Lower lobe of right lung (tissue), 2 donors: Measurements from ENCODE around the gene EGFL7. TPM values are rescaled to one million over a fixed set of nuclear protein-coding genes. Genes with fewer than 3 reads are reported as not detected.
"Not testable (repeated sequence)": the region's sequence is repeated elsewhere in the genome, so short reads cannot be mapped to it uniquely, and the experiment has no call there.

ENCODE experiments used
- ATAC-seq, 2 donors: fragments of 200-7000 bp; cut with Tn5 transposase; one replicate each; pipeline ENCODE4 v1.9.1; 2020 to 2022; ENCODE audit warnings: mild to moderate bottlenecking in 2 of 2, moderate library complexity in 2 of 2
- DNase-seq: peaks from one replicate; pipeline ENCODE4 v3.0.0-alpha.2; 2020
- H3K27ac ChIP-seq: fragments of 200-600 bp; one replicate; pipeline ENCODE4 v1.8.0; 2022
- H3K27me3 ChIP-seq: fragments of 200-600 bp; one replicate; pipeline ENCODE4 v1.8.0; 2022; ENCODE audit warnings: low read depth
- H3K36me3 ChIP-seq: fragments of 200-600 bp; one replicate; pipeline ENCODE4 v1.8.0; 2022; ENCODE audit warnings: mild to moderate bottlenecking
- H3K4me1 ChIP-seq: fragments of 200-600 bp; one replicate; pipeline ENCODE4 v1.8.0; 2022
- H3K4me3 ChIP-seq: fragments of 200-600 bp; one replicate; pipeline ENCODE4 v1.8.0; 2022; ENCODE audit warnings: mild to moderate bottlenecking
- H3K9me3 ChIP-seq: fragments of 200-600 bp; one replicate; pipeline ENCODE4 v1.8.0; 2022
- intact Hi-C: fragments of 100-400 bp; cut with DNase I; formaldehyde crosslinking; loops from one replicate; pipeline ENCODE4 v1.11.0; 2022
- total RNA-seq: library from RNA; stranded (reverse); fragmentation: NEBNext Ultra II Directional; extraction: Animal tissue kit (Norgen Biotek cat#: 25700); gene quantifications from one replicate; pipeline ENCODE4 v1.2.1, GENCODE V29; 2021
- TF ChIP-seq, protein P1 (sequence below): fragments of 200-600 bp; IDR thresholded peaks from one replicate; pipeline ENCODE4 v1.8.0; 2022; ENCODE audit warnings: antibody characterized with exemption, mild to moderate bottlenecking
- donor health status: DM: no; HTN: yes; CAD: no; lungs with severe emphysema.

The EGFL7 gene
- total RNA-seq, 1 donor from 2014 or later, result 230 TPM

DNA sequence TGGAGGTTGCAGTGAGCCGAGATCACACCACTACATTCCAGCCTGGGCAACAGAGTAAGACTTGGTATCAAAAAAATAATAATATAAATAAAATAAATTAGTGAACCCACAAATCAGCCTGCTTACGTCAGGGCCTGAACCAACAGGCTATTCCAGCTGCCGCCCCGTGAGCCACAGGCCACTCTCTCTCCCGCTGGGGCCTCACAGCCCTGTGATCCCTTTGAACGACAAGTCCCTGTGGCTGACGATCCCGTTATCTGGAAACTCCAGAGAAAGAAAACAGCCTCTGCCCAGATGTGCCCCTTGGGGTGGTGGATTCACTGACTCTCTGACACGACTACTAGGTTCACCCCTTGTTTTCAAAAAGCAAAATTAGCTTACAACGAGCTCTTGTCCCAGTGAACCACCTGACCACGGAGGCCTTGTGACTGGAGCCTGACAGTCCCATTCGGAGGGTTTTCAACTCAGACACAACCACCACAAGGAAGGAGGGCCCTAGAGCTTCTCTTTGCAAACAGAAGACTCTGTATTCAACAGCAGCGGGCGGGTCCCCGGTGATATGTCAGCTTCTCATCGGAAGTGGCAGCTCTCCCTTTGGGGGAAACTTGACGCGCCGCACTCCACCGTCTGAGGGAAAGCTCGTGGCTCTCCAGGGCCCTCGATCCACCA lies 45.3 kb downstream of the EGFL7 start:
- H3K36me3 ChIP-seq, result no peaks in the 10 kb centered on the region
- peaks cover 10% of the 10 kb centered on the region for H3K27me3 ChIP-seq
- ATAC-seq (no peak), DNase-seq (no peak)
- TF ChIP-seq, protein P1, sequence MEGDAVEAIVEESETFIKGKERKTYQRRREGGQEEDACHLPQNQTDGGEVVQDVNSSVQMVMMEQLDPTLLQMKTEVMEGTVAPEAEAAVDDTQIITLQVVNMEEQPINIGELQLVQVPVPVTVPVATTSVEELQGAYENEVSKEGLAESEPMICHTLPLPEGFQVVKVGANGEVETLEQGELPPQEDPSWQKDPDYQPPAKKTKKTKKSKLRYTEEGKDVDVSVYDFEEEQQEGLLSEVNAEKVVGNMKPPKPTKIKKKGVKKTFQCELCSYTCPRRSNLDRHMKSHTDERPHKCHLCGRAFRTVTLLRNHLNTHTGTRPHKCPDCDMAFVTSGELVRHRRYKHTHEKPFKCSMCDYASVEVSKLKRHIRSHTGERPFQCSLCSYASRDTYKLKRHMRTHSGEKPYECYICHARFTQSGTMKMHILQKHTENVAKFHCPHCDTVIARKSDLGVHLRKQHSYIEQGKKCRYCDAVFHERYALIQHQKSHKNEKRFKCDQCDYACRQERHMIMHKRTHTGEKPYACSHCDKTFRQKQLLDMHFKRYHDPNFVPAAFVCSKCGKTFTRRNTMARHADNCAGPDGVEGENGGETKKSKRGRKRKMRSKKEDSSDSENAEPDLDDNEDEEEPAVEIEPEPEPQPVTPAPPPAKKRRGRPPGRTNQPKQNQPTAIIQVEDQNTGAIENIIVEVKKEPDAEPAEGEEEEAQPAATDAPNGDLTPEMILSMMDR, result no peak
- H3K27ac ChIP-seq, result no peak overlapping the region
- intact Hi-C loops, result no loop called here
- H3K4me1 ChIP-seq, result peaks cover 9% of the 10 kb centered on the region
- H3K4me3 ChIP-seq, result no peak overlapping the region
- no peaks in the 10 kb centered on the region for H3K9me3 ChIP-seq

DNA sequence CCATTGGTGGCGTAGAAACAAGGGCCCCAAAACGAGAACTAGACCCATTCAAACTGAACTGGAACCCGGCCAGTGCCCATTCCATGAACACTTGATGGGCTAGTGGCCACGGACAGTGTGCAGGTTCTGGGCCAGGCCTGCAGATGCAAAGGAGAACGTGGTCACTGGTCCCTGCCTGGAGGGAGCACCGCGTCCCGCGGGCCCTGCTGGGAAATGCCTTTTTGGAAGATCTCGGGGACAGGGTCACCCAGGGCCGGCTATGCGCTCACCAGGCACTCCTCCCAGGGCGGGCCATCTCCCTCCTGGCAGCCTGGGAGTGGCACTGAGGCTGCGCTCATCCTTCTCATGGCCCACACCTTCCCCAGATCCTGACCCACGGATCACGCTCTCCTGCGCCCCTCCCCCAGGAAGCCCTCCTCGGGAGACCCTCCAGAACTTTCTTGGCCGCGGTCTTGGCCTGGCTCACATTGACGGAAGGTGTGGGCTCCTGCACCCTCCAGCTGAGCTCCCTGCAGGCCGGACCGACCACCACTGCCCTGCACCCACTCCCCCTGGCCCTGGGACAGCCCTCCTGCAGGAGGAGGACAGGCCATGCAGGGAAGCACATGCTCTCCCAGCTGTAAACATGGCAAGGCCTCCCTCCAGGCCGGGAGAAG lies 46.9 kb downstream of the EGFL7 start:
- Histone ChIP-seq H3K36me3 (no peaks in the 10 kb centered on the region), H3K4me1 (peaks cover 25% of the 10 kb centered on the region), H3K27me3 (peaks cover 21% of the 10 kb centered on the region), H3K4me3 (no peak overlapping the region), H3K27ac (no peak overlapping the region), H3K9me3 (no peaks in the 10 kb centered on the region)
- no peak for DNase-seq
- intact Hi-C loops, result no loop called here
- ATAC-seq, result no peak
- TF ChIP-seq, protein P1, result no peak

DNA sequence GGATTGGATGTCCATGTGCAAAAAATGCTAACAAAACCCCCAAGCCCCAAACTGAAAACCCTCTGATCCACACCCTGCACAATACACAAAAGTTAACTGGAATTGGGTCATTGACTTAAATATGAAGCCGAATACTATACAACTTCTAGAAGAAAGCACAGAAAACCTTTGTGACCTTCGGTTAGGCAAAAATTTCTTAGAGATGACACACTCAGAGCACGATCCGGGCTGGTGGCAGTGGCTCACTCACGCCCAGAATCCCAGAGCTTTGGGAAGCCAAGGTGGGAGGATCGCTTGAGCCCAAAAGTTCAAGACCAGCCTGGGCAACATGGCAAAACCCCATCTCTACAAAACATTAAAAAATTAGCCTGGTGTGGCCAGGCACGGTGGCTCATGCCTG lies 47.8 kb downstream of the EGFL7 start:
- ATAC-seq, result no peak
- intact Hi-C loops, result no loop called here
- Histone ChIP-seq H3K27ac (no peak overlapping the region), H3K4me3 (no peak overlapping the region), H3K36me3 (no peaks in the 10 kb centered on the region), H3K9me3 (no peaks in the 10 kb centered on the region), H3K27me3 (peaks cover 28% of the 10 kb centered on the region), H3K4me1 (peaks cover 35% of the 10 kb centered on the region)
- TF ChIP-seq, protein P1, result no peak
- no peak for DNase-seq

DNA sequence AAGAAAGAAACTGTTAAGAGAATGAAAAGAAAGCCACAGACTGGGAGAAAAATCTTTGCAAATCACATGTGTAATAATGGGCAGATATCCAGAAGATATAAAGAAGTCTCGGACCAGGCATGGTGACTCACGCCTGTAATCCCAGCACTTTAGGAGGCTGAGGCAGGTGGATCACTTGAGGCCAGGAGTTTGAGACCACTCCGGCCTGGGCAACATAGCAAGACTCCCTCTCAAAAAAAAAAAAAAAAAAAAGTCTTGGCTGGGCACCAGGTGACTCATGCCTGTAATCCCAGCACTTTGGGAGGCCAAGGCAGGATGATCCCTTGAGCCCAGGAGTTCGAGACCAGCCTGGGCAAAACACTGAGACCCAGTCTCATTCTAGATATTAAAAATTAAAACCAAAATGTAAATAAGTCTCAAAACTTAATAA lies 48.5 kb downstream of the EGFL7 start:
- peak in 1 of 2 donors; percentile 19 for ATAC-seq
- H3K9me3 ChIP-seq, intact Hi-C loops, H3K36me3 ChIP-seq, DNase-seq, H3K27ac ChIP-seq, H3K4me3 ChIP-seq: not testable (repeated sequence)
- Histone ChIP-seq H3K4me1 (peaks cover 35% of the 10 kb centered on the region), H3K27me3 (peaks cover 28% of the 10 kb centered on the region)

DNA sequence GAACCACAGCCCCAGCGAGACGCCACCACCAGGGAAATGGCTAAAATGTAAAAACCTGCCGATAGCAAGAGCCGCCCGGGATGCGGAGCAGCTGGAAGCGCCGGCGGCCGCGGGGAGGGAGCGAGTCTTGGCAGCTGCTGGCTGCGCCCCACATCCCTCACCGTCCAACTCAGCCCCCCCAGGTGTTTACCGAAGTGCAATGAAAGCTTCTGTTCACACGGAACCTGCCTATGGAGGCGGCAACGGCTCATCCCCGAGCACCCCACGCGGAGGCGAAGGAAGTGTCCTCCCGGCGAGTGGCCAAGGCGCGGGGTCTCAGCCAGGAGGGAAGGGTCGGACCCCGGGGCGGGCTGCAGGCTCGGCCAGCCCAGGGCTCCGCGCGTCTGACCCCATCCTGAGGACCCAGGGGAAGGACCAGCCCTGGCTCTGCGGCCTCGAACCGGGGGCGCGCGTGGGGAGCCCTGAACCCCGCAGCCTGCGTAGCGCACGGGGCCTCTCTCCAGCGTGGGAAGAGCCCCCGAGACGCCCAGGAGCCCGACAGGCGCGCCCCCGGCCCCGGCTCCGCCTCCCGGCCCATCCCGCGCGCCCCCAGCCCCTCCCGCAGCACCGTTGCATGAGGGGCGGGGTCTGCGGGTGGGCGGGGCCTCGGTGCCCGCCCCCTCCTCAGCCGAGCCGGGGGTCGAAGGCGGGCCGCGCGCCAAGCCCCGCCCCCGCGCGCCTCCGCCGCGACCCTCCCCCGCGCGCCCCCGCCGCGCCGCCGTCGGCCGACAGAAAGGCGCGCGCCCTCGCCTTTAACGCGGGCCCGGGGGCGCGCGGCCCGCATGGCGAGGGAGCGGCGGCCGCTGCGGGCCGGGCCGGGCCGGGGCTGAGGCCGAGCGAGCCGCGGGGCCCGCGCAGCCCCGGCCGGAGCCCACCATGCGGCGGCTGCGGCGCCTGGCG lies 49.3 kb downstream of the EGFL7 start, which contains the start of gene DIPK1B:
Gene DIPK1B, plus strand, starts transcription at position 822 of the 939 bp plus-strand sequence. Its CDS starts 94 bp downstream, at position 916.
- ATAC-seq (peak; percentile 30 to 31), DNase-seq (no peak)
- Histone ChIP-seq H3K9me3 (no peaks in the 10 kb centered on the region), H3K4me3 (peak within 1 kb of the TSS; percentile 56), H3K27ac (peak within 1 kb of the TSS; percentile 71), H3K4me1 (peaks cover 35% of the 10 kb centered on the region), H3K36me3 (no peaks in the 10 kb centered on the region), H3K27me3 (peaks cover 28% of the 10 kb centered on the region)
- TF ChIP-seq, protein P1, result no peak
- intact Hi-C loops, result no loop called here
